Measurements from ENCODE around the gene NIPAL1.

NIPAL1 gene

GRCh38 chr4:48027653-48028052 lies 11.1 kb downstream of the NIPAL1 start:
- no peak for DNase-seq (ENCODE audit: low read depth)

- no peak for DNase-seq (ENCODE audit: low read depth)
These were observed 12.1 kb downstream of the NIPAL1 start for GRCh38 chr4:48028696-48029095.

GRCh38 chr4:48030470-48030869 lies 13.9 kb downstream of the NIPAL1 start:
- DNase-seq (ENCODE audit: low read depth): no peak

- DNase-seq (ENCODE audit: low read depth): no peak
These were observed 15.4 kb downstream of the NIPAL1 start for GRCh38 chr4:48031802-48032525.

GRCh38 chr4:48032721-48033120 lies 16.1 kb downstream of the NIPAL1 start:
- DNase-seq (ENCODE audit: low read depth): no peak

- DNase-seq (ENCODE audit: low read depth): no peak
These were observed 16.8 kb downstream of the NIPAL1 start for GRCh38 chr4:48033412-48033811.

GRCh38 chr4:48033825-48034413 lies 17.3 kb downstream of the NIPAL1 start:
- DNase-seq (ENCODE audit: low read depth): peak; percentile 40

- DNase-seq (ENCODE audit: low read depth): no peak
These were observed 19.4 kb downstream of the NIPAL1 start for GRCh38 chr4:48035952-48036351.

- DNase-seq (ENCODE audit: low read depth): no peak
These were observed 20.5 kb downstream of the NIPAL1 start for GRCh38 chr4:48037117-48037462.

- DNase-seq (ENCODE audit: low read depth): no peak
These were observed 22.1 kb downstream of the NIPAL1 start for GRCh38 chr4:48038666-48039065.

- DNase-seq (ENCODE audit: low read depth): no peak
These were observed 23.0 kb downstream of the NIPAL1 start for GRCh38 chr4:48039561-48039960.

- DNase-seq (ENCODE audit: low read depth): no peak
These were observed 25.1 kb downstream of the NIPAL1 start for GRCh38 chr4:48041535-48042137.

GRCh38 chr4:48042979-48043461 lies 26.4 kb downstream of the NIPAL1 start:
- DNase-seq (ENCODE audit: low read depth): no peak

- DNase-seq (ENCODE audit: low read depth): no peak
These were observed 26.9 kb downstream of the NIPAL1 start for GRCh38 chr4:48043504-48043903.

GRCh38 chr4:48044298-48044697 lies 27.7 kb downstream of the NIPAL1 start:
- no peak for DNase-seq (ENCODE audit: low read depth)

- no peak for DNase-seq (ENCODE audit: low read depth)
These were observed 29.5 kb downstream of the NIPAL1 start for GRCh38 chr4:48046059-48046458.

- DNase-seq (ENCODE audit: low read depth): peak; percentile 62
These were observed 30.9 kb downstream of the NIPAL1 start for GRCh38 chr4:48047421-48047844.

GRCh38 chr4:48047896-48048295 lies 31.3 kb downstream of the NIPAL1 start:
- DNase-seq (ENCODE audit: low read depth): no peak

- DNase-seq (ENCODE audit: low read depth): no peak
These were observed 32.9 kb downstream of the NIPAL1 start for GRCh38 chr4:48049483-48049882.

- DNase-seq (ENCODE audit: low read depth): no peak
These were observed 34.5 kb downstream of the NIPAL1 start for GRCh38 chr4:48051078-48051477.

- no peak for DNase-seq (ENCODE audit: low read depth)
These were observed 42.3 kb downstream of the NIPAL1 start for GRCh38 chr4:48058617-48059530.

GRCh38 chr4:48064349-48064748 lies 47.8 kb downstream of the NIPAL1 start:
- no peak for DNase-seq (ENCODE audit: low read depth)

Measured in stimulated activated CD8-positive, alpha-beta memory T cell treated with anti-CD3 and anti-CD28 coated beads, Interleukin-7, amount 100 ng/mL, for 24 hours (primary cell).